Measurements from ENCODE around the gene ABCD1.
A peak's percentile ranks its signal among the peaks of the same experiment; 100 is the strongest.

ABCD1 gene

GRCh38 chrX:153763989-153764755 lies 39.5 kb downstream of the ABCD1 start, which contains the start of gene PLXNB3:
TSS of gene PLXNB3 (plus strand) at chrX:153764249. CDS start at chrX:153765536, 1,287 bp downstream.
- peak; percentile 65 for DNase-seq

GRCh38 chrX:153764786-153765137 lies 40.1 kb downstream of the ABCD1 start:
- no peak for DNase-seq

- no peak for DNase-seq
Observed at GRCh38 chrX:153765138-153766079, 40.8 kb downstream of the ABCD1 start.

- DNase-seq, result no peak
Observed at GRCh38 chrX:153766098-153766817, 41.6 kb downstream of the ABCD1 start.

- no peak for DNase-seq
Observed at GRCh38 chrX:153766871-153767673, 42.4 kb downstream of the ABCD1 start.

GRCh38 chrX:153767674-153768055 lies 43.0 kb downstream of the ABCD1 start:
- no peak for DNase-seq

- DNase-seq, result no peak
Observed at GRCh38 chrX:153768311-153769157, 43.9 kb downstream of the ABCD1 start.

GRCh38 chrX:153769158-153769864 lies 44.7 kb downstream of the ABCD1 start:
- DNase-seq, result no peak

GRCh38 chrX:153769865-153770600 lies 45.4 kb downstream of the ABCD1 start:
- no peak for DNase-seq

GRCh38 chrX:153770601-153771414 lies 46.2 kb downstream of the ABCD1 start:
- no peak for DNase-seq

GRCh38 chrX:153771415-153772315 lies 47.0 kb downstream of the ABCD1 start:
- no peak for DNase-seq

GRCh38 chrX:153772316-153773217 lies 47.9 kb downstream of the ABCD1 start:
- no peak for DNase-seq

- DNase-seq, result no peak
Observed at GRCh38 chrX:153773218-153773611, 48.6 kb downstream of the ABCD1 start.

- no peak for DNase-seq
Observed at GRCh38 chrX:153773741-153774575, 49.3 kb downstream of the ABCD1 start.

- no peak for DNase-seq
Observed at GRCh38 chrX:153774576-153775292, 50.1 kb downstream of the ABCD1 start.

Measured in central memory CD4-positive, alpha-beta T cell (primary cell).